Stomach (tissue), 4 donors: ENCODE data around the gene KCNH8.

Experiments used
- EP300 ChIP-seq: sonication (generic); formaldehyde crosslinking; IDR thresholded peaks from one replicate; pipeline ENCODE4 v1.6.1; 2017; ENCODE audit warnings: antibody characterized with exemption
- POLR2A ChIP-seq, 4 donors: fragments of 450-650 bp; IDR thresholded peaks; one replicate each; pipeline ENCODE4 v1.6.1; 2016; ENCODE audit warnings: antibody characterized with exemption in 4 of 4, control low read depth in 2 of 4, mild to moderate bottlenecking in 1 of 4, moderate library complexity in 1 of 4
- TF ChIP-seq, protein P1 (sequence below), 7 experiments: fragments of 450-650 bp in 4 of 7; fragments of 200-600 bp in 3 of 7; sonication (generic) in 3 of 7; IDR thresholded peaks; one replicate each; pipeline ENCODE4 v1.5.1; 2016 to 2019; ENCODE audit warnings: antibody characterized with exemption in 7 of 7, control low read depth in 2 of 7, mild to moderate bottlenecking in 1 of 7

- TF ChIP-seq, protein P1, sequence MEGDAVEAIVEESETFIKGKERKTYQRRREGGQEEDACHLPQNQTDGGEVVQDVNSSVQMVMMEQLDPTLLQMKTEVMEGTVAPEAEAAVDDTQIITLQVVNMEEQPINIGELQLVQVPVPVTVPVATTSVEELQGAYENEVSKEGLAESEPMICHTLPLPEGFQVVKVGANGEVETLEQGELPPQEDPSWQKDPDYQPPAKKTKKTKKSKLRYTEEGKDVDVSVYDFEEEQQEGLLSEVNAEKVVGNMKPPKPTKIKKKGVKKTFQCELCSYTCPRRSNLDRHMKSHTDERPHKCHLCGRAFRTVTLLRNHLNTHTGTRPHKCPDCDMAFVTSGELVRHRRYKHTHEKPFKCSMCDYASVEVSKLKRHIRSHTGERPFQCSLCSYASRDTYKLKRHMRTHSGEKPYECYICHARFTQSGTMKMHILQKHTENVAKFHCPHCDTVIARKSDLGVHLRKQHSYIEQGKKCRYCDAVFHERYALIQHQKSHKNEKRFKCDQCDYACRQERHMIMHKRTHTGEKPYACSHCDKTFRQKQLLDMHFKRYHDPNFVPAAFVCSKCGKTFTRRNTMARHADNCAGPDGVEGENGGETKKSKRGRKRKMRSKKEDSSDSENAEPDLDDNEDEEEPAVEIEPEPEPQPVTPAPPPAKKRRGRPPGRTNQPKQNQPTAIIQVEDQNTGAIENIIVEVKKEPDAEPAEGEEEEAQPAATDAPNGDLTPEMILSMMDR (IDR thresholded peaks at IDR 0.05) = no peak
- TF ChIP-seq POLR2A (IDR thresholded peaks at IDR 0.05) (no peak), EP300 (no peak)
Observed at GRCh38 chr3:19159966-19160635, 11.8 kb downstream of the KCNH8 start.
